Endothelial cell (in vitro differentiated cells): ENCODE data around the gene TMEM260. TPM values are rescaled to one million over a fixed set of nuclear protein-coding genes. Genes with fewer than 3 reads are reported as not detected.

ENCODE experiments used
- DNase-seq: peaks from one replicate; pipeline ENCODE4 v3.0.0; 2021; ENCODE audit warnings: low spot score
- H3K27ac Mint-ChIP-seq: one replicate; pipeline ENCODE4 v1.8.0; 2021; ENCODE audit warnings: mixed read lengths, inconsistent platforms; ENCODE audit not compliant: unreplicated experiment
- H3K27me3 Mint-ChIP-seq: one replicate; pipeline ENCODE4 v1.8.0; 2021; ENCODE audit warnings: mild to moderate bottlenecking, moderate library complexity, mixed read lengths, inconsistent platforms; ENCODE audit not compliant: unreplicated experiment
- H3K36me3 Mint-ChIP-seq: one replicate; pipeline ENCODE4 v1.8.0; 2021; ENCODE audit warnings: mild to moderate bottlenecking, low read depth, mixed read lengths, inconsistent platforms; ENCODE audit not compliant: unreplicated experiment
- H3K4me1 Mint-ChIP-seq: one replicate; pipeline ENCODE4 v1.8.0; 2021; ENCODE audit warnings: mild to moderate bottlenecking, mixed read lengths, inconsistent platforms; ENCODE audit not compliant: unreplicated experiment
- H3K4me3 Mint-ChIP-seq: one replicate; pipeline ENCODE4 v1.8.0; 2021; ENCODE audit warnings: mild to moderate bottlenecking, mixed read lengths, inconsistent platforms; ENCODE audit not compliant: unreplicated experiment
- H3K9me3 Mint-ChIP-seq: one replicate; pipeline ENCODE4 v1.8.0; 2021; ENCODE audit warnings: mixed read lengths, inconsistent platforms; ENCODE audit not compliant: unreplicated experiment
- total RNA-seq: library from RNA; stranded (reverse); fragmentation: NEBNext Ultra II Directional; extraction: Animal tissue kit (Norgen Biotek cat#: 25700); gene quantifications from one replicate; pipeline ENCODE4 v1.2.1, GENCODE V29; 2021; ENCODE audit not compliant: unreplicated experiment
- TF ChIP-seq, protein P1 (sequence below): fragments of 200-600 bp; sonication (generic); IDR thresholded peaks from one replicate; pipeline ENCODE4 v1.5.0; 2021; ENCODE audit warnings: antibody characterized with exemption; ENCODE audit not compliant: unreplicated experiment

Gene TMEM260
- total RNA-seq, 1 donor from 2014 or later, result 17.0 TPM

- Mint-ChIP-seq H3K4me1 (peaks cover 9% of the 10 kb centered on the region), H3K27ac (no peak overlapping the region), H3K9me3 (no peaks in the 10 kb centered on the region), H3K36me3 (no peaks in the 10 kb centered on the region), H3K4me3 (no peak overlapping the region), H3K27me3 (no peaks in the 10 kb centered on the region)
- no peak for DNase-seq
- TF ChIP-seq, protein P1, sequence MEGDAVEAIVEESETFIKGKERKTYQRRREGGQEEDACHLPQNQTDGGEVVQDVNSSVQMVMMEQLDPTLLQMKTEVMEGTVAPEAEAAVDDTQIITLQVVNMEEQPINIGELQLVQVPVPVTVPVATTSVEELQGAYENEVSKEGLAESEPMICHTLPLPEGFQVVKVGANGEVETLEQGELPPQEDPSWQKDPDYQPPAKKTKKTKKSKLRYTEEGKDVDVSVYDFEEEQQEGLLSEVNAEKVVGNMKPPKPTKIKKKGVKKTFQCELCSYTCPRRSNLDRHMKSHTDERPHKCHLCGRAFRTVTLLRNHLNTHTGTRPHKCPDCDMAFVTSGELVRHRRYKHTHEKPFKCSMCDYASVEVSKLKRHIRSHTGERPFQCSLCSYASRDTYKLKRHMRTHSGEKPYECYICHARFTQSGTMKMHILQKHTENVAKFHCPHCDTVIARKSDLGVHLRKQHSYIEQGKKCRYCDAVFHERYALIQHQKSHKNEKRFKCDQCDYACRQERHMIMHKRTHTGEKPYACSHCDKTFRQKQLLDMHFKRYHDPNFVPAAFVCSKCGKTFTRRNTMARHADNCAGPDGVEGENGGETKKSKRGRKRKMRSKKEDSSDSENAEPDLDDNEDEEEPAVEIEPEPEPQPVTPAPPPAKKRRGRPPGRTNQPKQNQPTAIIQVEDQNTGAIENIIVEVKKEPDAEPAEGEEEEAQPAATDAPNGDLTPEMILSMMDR, result no peak
Observed at GRCh38 chr14:56581041-56581727, 1.6 kb downstream of the TMEM260 start.

DNA sequence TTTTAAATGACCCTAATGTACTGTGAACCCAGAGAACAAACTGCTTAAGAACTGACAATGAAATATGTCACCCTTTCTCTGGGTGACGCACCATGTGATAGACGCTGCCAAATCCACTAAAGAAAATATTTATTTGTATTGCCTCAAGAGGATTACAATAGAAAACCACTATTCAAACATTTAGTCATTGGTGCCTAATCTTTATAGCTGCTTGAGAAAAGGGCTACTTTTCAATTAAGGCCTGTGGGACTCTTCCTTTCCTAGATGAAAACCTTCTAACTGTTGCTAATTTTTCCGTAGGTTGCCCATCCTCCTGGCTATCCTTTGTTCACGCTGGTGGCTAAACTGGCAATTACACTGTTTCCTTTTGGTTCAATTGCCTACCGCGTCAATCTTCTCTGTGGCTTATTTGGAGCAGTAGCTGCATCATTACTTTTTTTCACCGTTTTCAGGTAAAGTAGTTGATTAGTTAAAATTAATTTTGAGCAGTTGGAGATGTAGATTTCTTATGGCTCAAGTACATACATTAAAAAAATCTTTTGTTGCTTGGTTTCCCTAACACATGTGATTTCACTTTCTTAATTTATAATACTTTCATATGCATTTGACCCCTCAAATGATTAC is 6.0 kb downstream of the TMEM260 start:
- no peak for DNase-seq
- no peak overlapping the region for H3K27ac Mint-ChIP-seq
- peaks cover 3% of the 10 kb centered on the region for H3K4me1 Mint-ChIP-seq
- H3K27me3 Mint-ChIP-seq, result no peaks in the 10 kb centered on the region
- H3K9me3 Mint-ChIP-seq, result no peaks in the 10 kb centered on the region
- H3K4me3 Mint-ChIP-seq, result no peak overlapping the region
- H3K36me3 Mint-ChIP-seq, result no peaks in the 10 kb centered on the region
- TF ChIP-seq, protein P1, result no peak

DNA sequence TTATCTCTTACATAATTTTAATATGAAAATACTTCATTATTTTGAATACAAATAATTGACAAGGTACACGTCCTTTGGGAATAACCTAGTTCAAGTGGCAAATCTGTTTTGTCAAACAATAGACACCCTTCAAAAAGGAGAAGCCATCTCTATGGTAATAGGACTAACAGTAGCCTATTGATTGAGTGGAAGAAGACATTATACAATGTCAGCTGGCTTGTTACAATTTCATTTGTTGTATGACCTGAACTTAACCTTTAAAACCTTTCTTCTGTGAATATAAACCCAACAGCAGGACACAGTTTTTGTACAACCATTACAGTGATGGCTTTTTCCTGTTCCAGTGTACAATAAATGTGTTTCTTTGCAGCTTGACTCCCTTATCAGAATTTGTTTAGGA is 8.1 kb downstream of the TMEM260 start:
- H3K9me3 Mint-ChIP-seq, result no peaks in the 10 kb centered on the region
- no peaks in the 10 kb centered on the region for H3K4me1 Mint-ChIP-seq
- no peak overlapping the region for H3K27ac Mint-ChIP-seq
- no peak for DNase-seq
- no peaks in the 10 kb centered on the region for H3K27me3 Mint-ChIP-seq
- H3K4me3 Mint-ChIP-seq, result no peak overlapping the region
- TF ChIP-seq, protein P1, result no peak
- no peaks in the 10 kb centered on the region for H3K36me3 Mint-ChIP-seq

DNA sequence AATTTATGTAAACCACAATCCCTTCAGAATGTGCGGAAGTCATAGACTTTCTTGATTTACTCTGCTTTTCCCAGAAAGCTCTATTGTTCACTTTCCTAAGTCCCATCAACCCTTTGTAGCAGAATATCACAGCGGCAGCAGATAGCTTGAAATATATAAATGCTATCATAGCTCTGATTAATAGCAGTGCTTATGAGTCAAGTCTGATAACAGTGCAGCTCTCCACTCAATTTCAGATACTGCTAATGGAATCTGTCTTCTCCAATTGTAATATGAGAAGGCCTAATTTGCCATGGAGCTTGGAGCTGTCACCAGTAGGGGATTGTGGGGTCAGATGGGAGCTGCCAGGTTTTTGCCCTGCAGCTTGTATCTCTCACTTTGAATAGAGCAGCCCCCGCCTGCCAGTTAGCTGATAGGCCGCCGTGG is 10.9 kb downstream of the TMEM260 start:
- no peak overlapping the region for H3K4me3 Mint-ChIP-seq
- H3K36me3 Mint-ChIP-seq, result no peaks in the 10 kb centered on the region
- H3K27ac Mint-ChIP-seq, result no peak overlapping the region
- no peaks in the 10 kb centered on the region for H3K27me3 Mint-ChIP-seq
- no peak for DNase-seq
- no peaks in the 10 kb centered on the region for H3K9me3 Mint-ChIP-seq
- H3K4me1 Mint-ChIP-seq, result no peaks in the 10 kb centered on the region
- TF ChIP-seq, protein P1, result no peak
